ENCODE measurements around the gene INSR.

GRCh38 chr19:7260161-7260560, 34.1 kb downstream of the INSR start:
- TF ChIP-seq CTCF (IDR thresholded peaks at IDR 0.05): no peak
- no peak for TF ChIP-seq POLR2AphosphoS5 (IDR thresholded peaks at IDR 0.05; ENCODE audit: low read depth, low read length)
- TF ChIP-seq REST (IDR thresholded peaks at IDR 0.05; ENCODE audit: insufficient read depth in 1 of 2, low read depth in 2 of 2, low read length in 1 of 2): no peak
- no peak for TF ChIP-seq SIN3A (IDR thresholded peaks at IDR 0.05; ENCODE audit: borderline replicate concordance, insufficient read depth, low read depth, low read length)
- no peak for TF ChIP-seq TCF7L2 (IDR thresholded peaks at IDR 0.05; ENCODE audit: low read depth, low read length)

All from Panc1 (cell line).